Measurements from ENCODE around the gene COX6B1. TPM values are rescaled to one million over a fixed set of nuclear protein-coding genes. Genes with fewer than 3 reads are reported as not detected.
A peak's percentile ranks its signal among the peaks of the same experiment; 100 is the strongest.

Gene COX6B1
- total and polyA plus RNA-seq, 2 of the 8 experiments (the other 6 are each of a cell fraction or from before 2014, with no cell fraction given), result 437 to 1,052 TPM

GRCh38 chr19:35612559-35613321 is 35.4 kb upstream of the COX6B1 start, which contains the start of gene HAUS5 (continued):
- TF ChIP-seq YY1 (IDR thresholded peaks at IDR 0.05; ENCODE audit: low read depth, low read length), result peak; percentile 59; the same call in 1 of the 2 replicates
- TF ChIP-seq HDAC6 (IDR thresholded peaks at IDR 0.05; ENCODE audit: low read depth, low read length), result no peak
- TF ChIP-seq, protein P1, sequence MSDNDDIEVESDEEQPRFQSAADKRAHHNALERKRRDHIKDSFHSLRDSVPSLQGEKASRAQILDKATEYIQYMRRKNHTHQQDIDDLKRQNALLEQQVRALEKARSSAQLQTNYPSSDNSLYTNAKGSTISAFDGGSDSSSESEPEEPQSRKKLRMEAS (IDR thresholded peaks at IDR 0.05), result peak; percentile 86
- TF ChIP-seq BRCA1 (IDR thresholded peaks at IDR 0.05; ENCODE audit: low read depth, low read length), result peak; percentile 76
- peak; percentile 100 for TF ChIP-seq CREB1 (IDR thresholded peaks at IDR 0.05)
- TF ChIP-seq MAFK (IDR thresholded peaks at IDR 0.05; ENCODE audit: low read depth, low read length), result no peak
- TF ChIP-seq CEBPB (IDR thresholded peaks at IDR 0.05; ENCODE audit: low read depth, low read length), result peak; percentile 9; the same call in 1 of the 2 replicates
- no peak for TF ChIP-seq ZNF274 (IDR thresholded peaks at IDR 0.05; ENCODE audit: borderline replicate concordance, extremely low read depth, low read length)
- no peak for TF ChIP-seq EGR1 (IDR thresholded peaks at IDR 0.05; ENCODE audit: borderline replicate concordance, low read depth, low read length)
- peak; percentile 88 for TF ChIP-seq ATF2 (IDR thresholded peaks at IDR 0.05; ENCODE audit: low read length)
- peak; percentile 48; the same call in 1 of the 2 replicates for TF ChIP-seq RBBP5 (IDR thresholded peaks at IDR 0.05; ENCODE audit: borderline replicate concordance, low read depth, low read length)
- TF ChIP-seq KDM1A (IDR thresholded peaks at IDR 0.05; ENCODE audit: borderline replicate concordance, low read length), result no peak
- no peak for TF ChIP-seq EZH2 (IDR thresholded peaks at IDR 0.05; ENCODE audit: low read depth, low read length, severe bottlenecking)
